K562 (cell line): ENCODE measurements around the gene CELSR2. TPM values are rescaled to one million over a fixed set of nuclear protein-coding genes. Genes with fewer than 3 reads are reported as not detected.

Source experiments
- ATAC-seq: fragments of 200-7000 bp; cut with Tn5 transposase; 3 replicates; pipeline ENCODE4 v1.9.1; 2020; ENCODE audit warnings: moderate library complexity
- BruUV-seq: library from RNA; stranded (reverse); fragments of 400-500 nt; replicated peaks from 2 replicates; lab custom pipeline; 2021; lab: Mats Ljungman, UMichigan
- CTCF ChIA-PET: fragments of 300-600 bp; formaldehyde crosslinking; extraction: SDS; loops from one replicate; lab custom pipeline; 2021; ENCODE audit warnings: low intra/inter-chr PET ratio; lab: Yijun Ruan, JAX
- POLR2A ChIA-PET: fragments of 300-600, 350-650 bp; sonication (Branson Sonifier 250); formaldehyde crosslinking; extraction: SDS; loops from one replicate; lab custom pipeline; 2021; ENCODE audit warnings: antibody characterized with exemption, inconsistent platforms; lab: Yijun Ruan, JAX
- DNase-seq, 4 experiments: peaks; one replicate each; pipeline versions ENCODE4 v3.0.0 to v3.0.0-alpha.2; 2011 to 2018; ENCODE audit warnings: low spot score in 3 of 4, mixed read lengths in 3 of 4; ENCODE audit errors: extremely low read depth in 1 of 4
- FAIRE-seq: peaks from 2 replicates; lab custom pipeline; 2011; peaks lifted over from hg19 to GRCh38; lab: Jason Lieb, UNC
- H2AFZ ChIP-seq: 2 replicates; pipeline ENCODE4 v1.6.0; 2011; ENCODE audit warnings: low read depth, low read length, control low read depth, inconsistent platforms
- H3K27ac ChIP-seq: fragments of 200-600 bp; 3 replicates; pipeline ENCODE4 v1.8.0; 2011; ENCODE audit warnings: low read depth, mild to moderate bottlenecking, control low read depth, inconsistent platforms, low read length, moderate library complexity, mixed read lengths; ENCODE audit errors: extremely low read depth
- H3K27me3 ChIP-seq, 2 experiments: fragments of 300-600 bp in 1 of 2; 2 replicates in 1 of 2; 3 replicates in 1 of 2; pipeline versions ENCODE4 v1.6.0 to v1.8.0; 2011; ENCODE audit warnings: inconsistent platforms in 2 of 2, low read length in 2 of 2, mild to moderate bottlenecking in 1 of 2, mixed read lengths in 1 of 2, moderate library complexity in 1 of 2; ENCODE audit not compliant: control insufficient read depth in 2 of 2, insufficient read depth in 2 of 2
- H3K36me3 ChIP-seq: fragments of 300-600 bp; 3 replicates; pipeline ENCODE4 v1.8.0; 2011; ENCODE audit warnings: mild to moderate bottlenecking, low read length, inconsistent platforms; ENCODE audit not compliant: control insufficient read depth, insufficient read depth
- H3K4me1 ChIP-seq, 2 experiments: fragments of 200-600 bp in 1 of 2; replicated peaks in 1 of 2; 2 replicates in 1 of 2; 3 replicates in 1 of 2; pipeline versions ENCODE4 v1.5.1 to v1.8.0; 2011; ENCODE audit warnings: inconsistent platforms in 2 of 2, low read length in 2 of 2, mild to moderate bottlenecking in 1 of 2, mixed read lengths in 1 of 2, moderate library complexity in 1 of 2; ENCODE audit not compliant: control insufficient read depth in 2 of 2, insufficient read depth in 2 of 2
- H3K4me2 ChIP-seq: 2 replicates; pipeline ENCODE4 v1.6.1; 2011; ENCODE audit warnings: low read length, control low read depth, inconsistent platforms, mixed read lengths; ENCODE audit not compliant: insufficient read depth
- H3K4me3 ChIP-seq: fragments of 200-600 bp; sonication (generic), shearing (Covaris generic); 2 replicates; pipeline ENCODE4 v1.5.1; 2016; ENCODE audit warnings: control low read depth, inconsistent platforms
- H3K79me2 ChIP-seq: fragments of 200-600 bp; 3 replicates; pipeline ENCODE4 v1.8.0; 2011; ENCODE audit warnings: low read length, inconsistent platforms; ENCODE audit not compliant: control insufficient read depth, insufficient read depth
- H3K9ac ChIP-seq, 2 experiments: 2 replicates each; pipeline versions ENCODE4 v1.6.0 to v1.6.1; 2011; ENCODE audit warnings: low read depth in 2 of 2, low read length in 2 of 2, control low read depth in 1 of 2, inconsistent platforms in 1 of 2, mild to moderate bottlenecking in 1 of 2, mixed read lengths in 1 of 2; ENCODE audit not compliant: insufficient read depth in 1 of 2
- H3K9me1 ChIP-seq: one replicate; pipeline ENCODE4 v1.6.0; 2011; ENCODE audit warnings: inconsistent platforms, mild to moderate bottlenecking, low read length, moderate library complexity; ENCODE audit not compliant: control insufficient read depth, insufficient read depth
- H3K9me3 ChIP-seq: replicated peaks from 2 replicates; pipeline ENCODE4 v1.5.1; 2011; ENCODE audit warnings: low read depth, low read length, inconsistent platforms; ENCODE audit not compliant: control insufficient read depth, insufficient read depth
- H4K20me1 ChIP-seq: replicated peaks from 2 replicates; pipeline ENCODE4 v1.6.1; 2011; ENCODE audit warnings: low read length, inconsistent platforms, mixed read lengths; ENCODE audit not compliant: control insufficient read depth, insufficient read depth
- RBM14 ChIP-seq: fragments of 200-400 bp; formaldehyde crosslinking; IDR thresholded peaks from 2 replicates; pipeline ENCODE4 v1.6.1; 2018; ENCODE audit warnings: low read depth, mild to moderate bottlenecking, low read length, moderate library complexity, borderline replicate concordance; ENCODE audit not compliant: insufficient read depth
- SMC3 ChIP-seq: conservative IDR thresholded peaks from 2 replicates; pipeline ENCODE4 v1.6.1; 2011; ENCODE audit warnings: low read depth, low read length, improper control_type of control experiment; ENCODE audit not compliant: insufficient read depth
- TCF7 ChIP-seq: sonication (generic); IDR thresholded peaks from 2 replicates; pipeline ENCODE4 v1.6.1; 2016; ENCODE audit warnings: antibody characterized with exemption, borderline replicate concordance
- WGBS: fragments of 100-300 bp; shearing (Covaris generic); methylation state at CpG from one replicate; pipeline ENCODE4 v1.1.6; 2016; ENCODE audit warnings: low coverage, mixed read lengths; ENCODE audit not compliant: insufficient coverage; ENCODE audit errors: missing lambda C conversion rate; 5-methylcytosine and 5-hydroxymethylcytosine counted together
- in situ Hi-C: fragments of 300-500 bp; cut with MboI; formaldehyde crosslinking; loops from 4 replicates; pipeline ENCODE4 v1.15.0; 2018; ENCODE audit warnings: inconsistent platforms, mixed read lengths
- intact Hi-C: fragments of 100-400 bp; cut with micrococcal nuclease; formaldehyde crosslinking; loops from 2 replicates; pipeline ENCODE4 v1.14.2; 2022
- polyA plus RNA-seq, 8 experiments: library from polyadenylated mRNA; depleted of rRNA in 4 of 8; stranded (reverse) in 5 of 8; unstranded in 3 of 8; fragments of >200 nt; fragmentation: Nextera tagmentation in 2 of 8; fragmentation: Illumina TruSeq in 1 of 8; extraction: Ambion mirVana in 2 of 8; extraction: Trizol in 1 of 8; gene quantifications; 2 replicates each; pipeline versions ENCODE4 v1.2.1 to v1.2.3, GENCODE V29; 2011 to 2014; ENCODE audit warnings: inconsistent platforms in 1 of 8, missing spikeins in 1 of 8
- total RNA-seq, 7 experiments: library from RNA; depleted of rRNA in 6 of 7; stranded (reverse); fragments of >200 nt in 6 of 7; fragmentation: Illumina TruSeq in 2 of 7; extraction: Trizol in 2 of 7; gene quantifications; 2 replicates each; pipeline versions ENCODE4 v1.2.1 to v1.2.3, GENCODE V29; 2011 to 2021; ENCODE audit warnings: low replicate concordance in 1 of 7
- TF ChIP-seq, protein P1 (sequence below): fragments of 450-650 bp; IDR thresholded peaks from 2 replicates; pipeline ENCODE4 v1.6.1; 2016; ENCODE audit warnings: missing biosample characterization, missing genetic modification characterization

Gene CELSR2
- total and polyA plus RNA-seq, 9 of the 15 experiments (the other 6 are each of a cell fraction or from before 2014, with no cell fraction given) = 0.31 to 21.9 (median 4.2) TPM

GRCh38 chr1:109312978-109313775 lies 63.8 kb downstream of the CELSR2 start:
- TF ChIP-seq RBM14 = no peak
- TF ChIP-seq SMC3 = no peak
- TF ChIP-seq TCF7 = no peak
- TF ChIP-seq, protein P1, sequence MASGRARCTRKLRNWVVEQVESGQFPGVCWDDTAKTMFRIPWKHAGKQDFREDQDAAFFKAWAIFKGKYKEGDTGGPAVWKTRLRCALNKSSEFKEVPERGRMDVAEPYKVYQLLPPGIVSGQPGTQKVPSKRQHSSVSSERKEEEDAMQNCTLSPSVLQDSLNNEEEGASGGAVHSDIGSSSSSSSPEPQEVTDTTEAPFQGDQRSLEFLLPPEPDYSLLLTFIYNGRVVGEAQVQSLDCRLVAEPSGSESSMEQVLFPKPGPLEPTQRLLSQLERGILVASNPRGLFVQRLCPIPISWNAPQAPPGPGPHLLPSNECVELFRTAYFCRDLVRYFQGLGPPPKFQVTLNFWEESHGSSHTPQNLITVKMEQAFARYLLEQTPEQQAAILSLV = no peak
- intact Hi-C loops = no loop called here
- H3K79me2 ChIP-seq = no peaks in the 10 kb centered on the region
- WGBS = 85% methylated on average over 12 of the region's 12 CpGs
- no peak for FAIRE-seq
- no peak overlapping the region for H3K9ac ChIP-seq
- H3K27ac ChIP-seq = no peak overlapping the region
- H4K20me1 ChIP-seq = peaks cover 2% of the 10 kb centered on the region; the same call in 1 of the 2 replicates
- H3K27me3 ChIP-seq = no peaks in the 10 kb centered on the region
- peaks cover 74% of the 10 kb centered on the region for H3K36me3 ChIP-seq
- TSS peak; percentile 23 for BruUV-seq
- ChIA-PET POLR2A (no interaction called here), CTCF (interaction anchor here (0.7 kb wide), 1 partner anchor 196 kb away, joined by 6 read pairs; the partner anchor contains the start of gene AMIGO1)
- ATAC-seq = no peak
- no peak overlapping the region for H2AFZ ChIP-seq
- no peaks in the 10 kb centered on the region for H3K9me1 ChIP-seq
- H3K4me1 ChIP-seq = peaks cover 3 to 11% of the 10 kb centered on the region in 2 experiments
- DNase-seq = no peak
- in situ Hi-C loops = no loop called here
- H3K4me3 ChIP-seq = no peak overlapping the region
- no peaks in the 10 kb centered on the region for H3K9me3 ChIP-seq
- no peak overlapping the region for H3K4me2 ChIP-seq
